GM12891 (cell line): Measurements from ENCODE around the gene TSHZ1.

Source experiments
- POLR2A ChIP-seq: IDR thresholded peaks from 2 replicates; pipeline ENCODE4 v1.6.1; 2011; ENCODE audit warnings: low read depth, low read length, control low read depth
- POLR2AphosphoS5 ChIP-seq: IDR thresholded peaks from 2 replicates; pipeline ENCODE4 v1.6.1; 2011; ENCODE audit warnings: low read depth, low read length, control low read depth
- SPI1 ChIP-seq: IDR thresholded peaks from 2 replicates; pipeline ENCODE4 v1.6.1; 2011; ENCODE audit warnings: low read depth, low read length, control low read depth

DNA sequence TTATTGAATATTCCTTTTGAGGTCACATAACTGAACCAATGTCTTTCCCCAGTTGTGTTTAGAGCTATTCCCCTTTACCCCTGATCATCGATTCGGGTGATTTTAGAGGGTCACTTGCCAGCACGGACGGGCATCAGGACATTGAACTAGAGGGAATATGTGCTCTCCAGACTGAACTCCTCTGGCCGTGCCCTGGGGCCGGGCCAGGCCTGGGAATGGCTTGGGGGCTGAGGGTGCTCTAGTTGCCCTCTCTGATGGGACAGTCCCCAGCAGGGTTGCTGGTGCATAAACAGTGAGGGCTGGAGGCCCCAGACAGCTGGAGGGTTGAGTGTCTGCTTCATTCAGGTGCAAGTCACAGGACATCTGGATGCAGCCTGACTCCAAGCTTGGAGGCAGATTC is 126.2 kb downstream of the TSHZ1 start:
- TF ChIP-seq POLR2AphosphoS5 = no peak
- TF ChIP-seq POLR2A = no peak
- no peak for TF ChIP-seq SPI1
